Measurements from ENCODE around the gene SLFN11. TPM values are rescaled to one million over a fixed set of nuclear protein-coding genes. Genes with fewer than 3 reads are reported as not detected.
"Not testable (repeated sequence)": the region's sequence is repeated elsewhere in the genome, so short reads cannot be mapped to it uniquely, and the experiment has no call there.

The SLFN11 gene
- total RNA-seq, result 10 to 100 TPM; 15.3 to 46.0 (median 17.5) TPM
- 1 to 10 TPM; 6.4 to 7.8 TPM for polyA plus RNA-seq
- long read RNA-seq, donor 1, partial matches to known transcripts, result 0 of 3 reads
- long read RNA-seq, donor 1, other reads (novel, unspliced or antisense), result 3 of 3 reads
- long read RNA-seq, donor 2, full-length matches to known transcripts, result 2 of 13 reads
- long read RNA-seq, donor 2, partial matches to known transcripts, result 1 of 13 reads
- long read RNA-seq, donor 2, other reads (novel, unspliced or antisense), result 10 of 13 reads
- long read RNA-seq, donor 3, partial matches to known transcripts, result 3 of 6 reads
- long read RNA-seq, donor 3, other reads (novel, unspliced or antisense), result 3 of 6 reads

- peaks cover 0 to 20% (median 0%) of the 10 kb centered on the region in 9 donors for H3K27me3 ChIP-seq
- H3K4me3 ChIP-seq, result peak within 1 kb of the TSS; percentile 27 to 82 (median 72)
- H3K36me3 ChIP-seq, result peaks cover 0 to 10% (median 4%) of the 10 kb centered on the region in 9 donors
- ATAC-seq (peak; percentile 91 to 98 (median 93)), DNase-seq (peak; percentile 90 to 92 (median 91))
- TF ChIP-seq POLR2A (IDR thresholded peaks at IDR 0.05), result peak; percentile 84 to 98
- no peak for TF ChIP-seq CTCF (IDR thresholded peaks at IDR 0.05)
- H3K4me1 ChIP-seq, result peaks cover 0 to 65% (median 13%) of the 10 kb centered on the region in 12 donors
- H3K9me3 ChIP-seq, result peaks cover 0 to 20% (median 7%) of the 10 kb centered on the region in 12 donors
- peak within 1 kb of the TSS; percentile 92 to 98 (median 95) for H3K27ac ChIP-seq
- WGBS, 4 donors, result 1 to 3% (median 2%) methylated on average over 14 to 22 of the region's 22 CpGs
- intact Hi-C loops (cut with DNase I), result loop anchor here in 8 of 10 donors (2.0 to 10.0 kb wide), 10 partner anchors 27 to 161 kb away; partner anchors contain the start of genes SLFN12 (in 3 of the 8), SLFN12L (in 1 of the 8), SLFN13 (in 1 of the 8) and SLFN5 (in 1 of the 8)
Measured at GRCh38 chr17:35373534-35373983, at the start of gene SLFN11. Gene SLFN11 (minus strand): TSS chr17:35373621. CDS start chr17:35363807, 9,814 bp downstream.

GRCh38 chr17:35421069-35421468 is 47.6 kb upstream of the SLFN11 start:
- H3K27me3 ChIP-seq; ATAC-seq; H3K4me3 ChIP-seq; intact Hi-C loops (cut with DNase I); DNase-seq; H3K27ac ChIP-seq; H3K4me1 ChIP-seq; H3K9me3 ChIP-seq: not testable (repeated sequence)
- H3K36me3 ChIP-seq, result peaks cover 0 to 81% (median 34%) of the 10 kb centered on the region in 9 donors
- WGBS, 4 donors, result 92 to 99% (median 97%) methylated on average over 9 of the region's 9 CpGs

GRCh38 chr17:35416659-35417058 is 43.2 kb upstream of the SLFN11 start:
- Histone ChIP-seq H3K36me3 (peaks cover 0 to 95% (median 52%) of the 10 kb centered on the region in 9 donors), H3K27me3 (no peaks in the 10 kb centered on the region), H3K9me3 (peaks cover 0 to 25% (median 12%) of the 10 kb centered on the region in 12 donors), H3K4me1 (peaks cover 0 to 4% (median 0%) of the 10 kb centered on the region in 12 donors), H3K4me3 (no peak overlapping the region), H3K27ac (no peak overlapping the region)
- no peak for TF ChIP-seq CTCF (IDR thresholded peaks at IDR 0.05)
- no peak for TF ChIP-seq POLR2A (IDR thresholded peaks at IDR 0.05)
- no peak for ATAC-seq
- intact Hi-C loops (cut with DNase I), result no loop called here
- DNase-seq, result no peak
- 90 to 97% (median 94%) methylated on average over 2 of the region's 2 CpGs for WGBS, 4 donors

- Histone ChIP-seq H3K36me3 (peaks cover 0 to 95% (median 59%) of the 10 kb centered on the region in 9 donors), H3K9me3 (peaks cover 0 to 25% (median 12%) of the 10 kb centered on the region in 12 donors)
- ATAC-seq; H3K27ac ChIP-seq; H3K4me3 ChIP-seq; H3K4me1 ChIP-seq; H3K27me3 ChIP-seq; DNase-seq; intact Hi-C loops (cut with DNase I): not testable (repeated sequence)
- WGBS, 4 donors, result 92 to 97% (median 93%) methylated on average over 2 of the region's 2 CpGs
Measured at GRCh38 chr17:35414707-35415106, 41.3 kb upstream of the SLFN11 start.

- H3K27me3 ChIP-seq, result no peaks in the 10 kb centered on the region
- H3K4me1 ChIP-seq, result peaks cover 0 to 4% (median 0%) of the 10 kb centered on the region in 12 donors
- 94 to 98% (median 95%) methylated on average over 1 of the region's 1 CpG for WGBS, 4 donors
- H3K27ac ChIP-seq, result no peak overlapping the region
- intact Hi-C loops (cut with DNase I), result no loop called here
- ATAC-seq, result no peak
- DNase-seq, result no peak
- H3K9me3 ChIP-seq, result peaks cover 0 to 25% (median 12%) of the 10 kb centered on the region in 12 donors
- H3K4me3 ChIP-seq, result no peak overlapping the region
- TF ChIP-seq POLR2A (IDR thresholded peaks at IDR 0.05), result no peak
- TF ChIP-seq CTCF (IDR thresholded peaks at IDR 0.05), result no peak
- H3K36me3 ChIP-seq, result peaks cover 0 to 95% (median 59%) of the 10 kb centered on the region in 9 donors
Measured at GRCh38 chr17:35414247-35414646, 40.8 kb upstream of the SLFN11 start.
